ENCODE data around the gene PHACTR3. TPM values are rescaled to one million over a fixed set of nuclear protein-coding genes. Genes with fewer than 3 reads are reported as not detected.
"Not testable (repeated sequence)": the region's sequence is repeated elsewhere in the genome, so short reads cannot be mapped to it uniquely, and the experiment has no call there.

PHACTR3 gene
- total and polyA plus RNA-seq, 10 donors: 1.4 to 15.0 (median 8.6) TPM

DNA sequence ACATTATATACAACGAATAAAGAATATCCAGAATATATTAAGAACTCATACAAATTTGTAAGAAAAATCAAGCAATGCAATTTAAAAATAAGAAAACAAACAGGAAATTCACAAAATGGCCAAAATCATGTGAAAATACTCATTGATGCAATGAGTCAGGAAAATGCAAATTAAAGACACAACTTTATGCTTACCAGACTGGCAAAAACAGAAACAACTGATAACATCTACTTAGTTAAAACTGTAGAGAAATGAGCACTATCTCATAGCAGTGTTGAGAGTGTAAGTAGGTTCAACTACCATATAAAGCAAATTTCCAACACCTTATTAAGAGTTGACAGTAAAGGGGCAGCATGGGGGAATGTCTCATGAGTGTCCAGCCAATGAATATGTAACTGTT, 266.8 kb downstream of the PHACTR3 start:
- intact Hi-C loops (cut with DNase I; ENCODE audit: low total_unique reads): no loop called here
- H3K9me3 ChIP-seq: no peaks in the 10 kb centered on the region
- no peak overlapping the region for H3K27ac ChIP-seq
- TF ChIP-seq, protein P1, sequence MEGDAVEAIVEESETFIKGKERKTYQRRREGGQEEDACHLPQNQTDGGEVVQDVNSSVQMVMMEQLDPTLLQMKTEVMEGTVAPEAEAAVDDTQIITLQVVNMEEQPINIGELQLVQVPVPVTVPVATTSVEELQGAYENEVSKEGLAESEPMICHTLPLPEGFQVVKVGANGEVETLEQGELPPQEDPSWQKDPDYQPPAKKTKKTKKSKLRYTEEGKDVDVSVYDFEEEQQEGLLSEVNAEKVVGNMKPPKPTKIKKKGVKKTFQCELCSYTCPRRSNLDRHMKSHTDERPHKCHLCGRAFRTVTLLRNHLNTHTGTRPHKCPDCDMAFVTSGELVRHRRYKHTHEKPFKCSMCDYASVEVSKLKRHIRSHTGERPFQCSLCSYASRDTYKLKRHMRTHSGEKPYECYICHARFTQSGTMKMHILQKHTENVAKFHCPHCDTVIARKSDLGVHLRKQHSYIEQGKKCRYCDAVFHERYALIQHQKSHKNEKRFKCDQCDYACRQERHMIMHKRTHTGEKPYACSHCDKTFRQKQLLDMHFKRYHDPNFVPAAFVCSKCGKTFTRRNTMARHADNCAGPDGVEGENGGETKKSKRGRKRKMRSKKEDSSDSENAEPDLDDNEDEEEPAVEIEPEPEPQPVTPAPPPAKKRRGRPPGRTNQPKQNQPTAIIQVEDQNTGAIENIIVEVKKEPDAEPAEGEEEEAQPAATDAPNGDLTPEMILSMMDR (IDR thresholded peaks at IDR 0.05 in 8 of 11, conservative IDR thresholded peaks at IDR 0.05 in 3 of 11): no peak
- TF ChIP-seq POLR2AphosphoS5 (IDR thresholded peaks at IDR 0.05): no peak
- no peak for TF ChIP-seq POLR2A (IDR thresholded peaks at IDR 0.05)
- 48 to 74% (median 65%) methylated on average over 1 of the region's 1 CpG for WGBS, 5 donors
- DNase-seq: no peak
- no peaks in the 10 kb centered on the region for H3K27me3 ChIP-seq (replicated peaks in 1 of 7)
- no peaks in the 10 kb centered on the region for H3K4me1 ChIP-seq
- no peaks in the 10 kb centered on the region for H3K36me3 ChIP-seq
- no peak overlapping the region for H3K4me3 ChIP-seq

DNA sequence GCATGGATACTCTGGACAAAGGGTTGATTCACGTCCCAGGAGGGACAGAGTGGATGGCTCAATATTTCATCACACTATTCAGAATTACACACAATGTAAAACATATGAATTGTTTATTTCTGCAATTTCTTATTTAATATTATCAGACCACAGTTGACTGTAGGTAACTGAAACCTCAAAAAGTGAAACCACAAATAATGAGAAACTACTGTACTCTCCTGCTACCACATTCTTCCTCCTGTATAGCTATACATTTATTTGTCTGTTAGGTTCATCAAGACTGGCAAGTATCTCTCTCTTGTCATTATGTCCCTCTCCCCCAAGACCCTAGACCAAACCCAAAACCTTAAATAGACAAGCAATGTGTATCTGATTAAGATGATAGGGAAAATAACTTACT, 269.1 kb downstream of the PHACTR3 start:
- Histone ChIP-seq H3K27ac (no peak overlapping the region), H3K4me3 (no peak overlapping the region), H3K4me1 (no peaks in the 10 kb centered on the region), H3K27me3 (replicated peaks in 1 of 7) (no peaks in the 10 kb centered on the region), H3K36me3 (no peaks in the 10 kb centered on the region), H3K9me3 (no peaks in the 10 kb centered on the region)
- 46 to 88% (median 63%) methylated on average over 1 of the region's 1 CpG for WGBS, 5 donors
- intact Hi-C loops (cut with DNase I; ENCODE audit: low total_unique reads): no loop called here
- TF ChIP-seq, protein P1 (IDR thresholded peaks at IDR 0.05 in 8 of 11, conservative IDR thresholded peaks at IDR 0.05 in 3 of 11): no peak
- TF ChIP-seq POLR2AphosphoS5 (IDR thresholded peaks at IDR 0.05) (no peak), POLR2A (IDR thresholded peaks at IDR 0.05) (no peak)
- no peak for DNase-seq

DNA sequence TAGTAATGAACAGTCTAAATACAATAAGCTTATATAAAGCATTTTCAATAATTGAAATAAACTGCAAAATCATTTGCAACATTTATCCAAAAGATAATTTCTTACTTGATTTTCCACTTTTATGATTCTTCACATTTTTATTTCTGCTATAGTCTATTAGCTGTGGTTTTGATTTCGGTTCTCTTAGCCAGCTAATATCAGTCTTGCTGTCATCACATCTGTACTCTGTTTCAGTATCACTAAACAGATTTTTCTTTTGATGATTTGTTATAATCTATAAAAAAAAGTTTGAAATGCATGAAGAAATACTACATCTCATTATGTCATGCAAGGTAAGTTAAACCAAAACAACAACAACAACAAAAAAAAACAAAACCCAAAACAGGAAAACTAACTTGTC, 275.9 kb downstream of the PHACTR3 start:
- DNase-seq: no peak
- no peaks in the 10 kb centered on the region for H3K27me3 ChIP-seq (replicated peaks in 1 of 7)
- TF ChIP-seq, protein P1 (IDR thresholded peaks at IDR 0.05 in 8 of 11, conservative IDR thresholded peaks at IDR 0.05 in 3 of 11): no peak
- TF ChIP-seq POLR2A (IDR thresholded peaks at IDR 0.05) (no peak), POLR2AphosphoS5 (IDR thresholded peaks at IDR 0.05) (no peak)
- no peak overlapping the region for H3K4me3 ChIP-seq
- H3K9me3 ChIP-seq: no peaks in the 10 kb centered on the region
- H3K4me1 ChIP-seq: no peaks in the 10 kb centered on the region
- WGBS, 5 donors: 81 to 94% (median 83%) methylated on average over 1 of the region's 1 CpG
- no peak overlapping the region for H3K27ac ChIP-seq
- H3K36me3 ChIP-seq: peaks cover 0 to 9% (median 0%) of the 10 kb centered on the region in 6 donors
- intact Hi-C loops (cut with DNase I; ENCODE audit: low total_unique reads): no loop called here

DNA sequence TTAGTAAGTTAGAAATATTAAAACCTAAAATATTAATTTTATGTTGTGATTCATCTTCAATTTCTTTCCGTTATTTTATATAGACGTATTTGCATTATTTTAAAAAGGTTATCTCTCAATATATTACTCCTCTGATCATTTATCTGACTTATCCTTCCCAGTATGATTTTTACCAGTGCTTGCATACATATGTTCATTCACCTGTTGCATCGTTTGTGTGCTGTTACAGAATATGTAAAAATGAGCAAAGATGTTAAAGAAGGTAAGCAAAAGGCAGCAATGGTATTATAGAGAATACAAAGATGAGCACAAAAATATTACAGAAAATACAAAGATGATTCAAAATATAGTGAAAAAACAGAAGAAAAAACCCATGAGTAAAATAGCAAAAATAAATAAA, 280.2 kb downstream of the PHACTR3 start:
- no peak for DNase-seq
- Histone ChIP-seq H3K9me3 (peaks cover 0 to 3% (median 0%) of the 10 kb centered on the region in 8 donors), H3K27me3 (replicated peaks in 1 of 7) (no peaks in the 10 kb centered on the region), H3K4me1 (no peaks in the 10 kb centered on the region), H3K36me3 (peaks cover 0 to 9% (median 0%) of the 10 kb centered on the region in 6 donors), H3K4me3 (no peak overlapping the region), H3K27ac (no peak overlapping the region)
- no peak for TF ChIP-seq POLR2AphosphoS5 (IDR thresholded peaks at IDR 0.05)
- WGBS, 5 donors: 85 to 92% (median 91%) methylated on average over 3 of the region's 3 CpGs
- intact Hi-C loops (cut with DNase I; ENCODE audit: low total_unique reads): no loop called here

DNA sequence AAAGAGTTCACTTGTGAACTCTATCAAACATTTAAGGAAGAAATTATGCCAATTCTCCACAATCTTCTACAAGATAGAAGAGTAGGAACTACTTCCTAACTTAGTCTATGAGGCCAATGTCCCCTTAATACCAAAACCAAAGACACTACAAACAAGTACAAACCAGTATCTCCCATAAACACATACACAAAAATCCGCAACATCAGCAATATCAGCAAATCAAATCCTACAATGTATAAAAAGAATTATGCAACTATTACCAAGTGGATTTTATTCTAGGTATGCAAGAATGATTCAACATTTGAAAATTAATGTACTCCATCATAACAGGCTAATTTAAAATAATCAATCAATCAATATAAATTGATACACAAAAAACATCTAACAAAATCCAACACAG, 283.7 kb downstream of the PHACTR3 start:
- DNase-seq: no peak
- H3K9me3 ChIP-seq: peaks cover 0 to 3% (median 0%) of the 10 kb centered on the region in 8 donors
- peaks cover 0 to 15% (median 0%) of the 10 kb centered on the region in 6 donors for H3K4me1 ChIP-seq
- intact Hi-C loops (cut with DNase I; ENCODE audit: low total_unique reads): no loop called here
- TF ChIP-seq POLR2A (IDR thresholded peaks at IDR 0.05): no peak
- no peaks in the 10 kb centered on the region for H3K27me3 ChIP-seq (replicated peaks in 1 of 7)
- no peaks in the 10 kb centered on the region for H3K36me3 ChIP-seq
- WGBS, 5 donors: 93 to 100% (median 98%) methylated on average over 1 of the region's 1 CpG
- H3K4me3 ChIP-seq: no peak overlapping the region
- no peak overlapping the region for H3K27ac ChIP-seq

DNA sequence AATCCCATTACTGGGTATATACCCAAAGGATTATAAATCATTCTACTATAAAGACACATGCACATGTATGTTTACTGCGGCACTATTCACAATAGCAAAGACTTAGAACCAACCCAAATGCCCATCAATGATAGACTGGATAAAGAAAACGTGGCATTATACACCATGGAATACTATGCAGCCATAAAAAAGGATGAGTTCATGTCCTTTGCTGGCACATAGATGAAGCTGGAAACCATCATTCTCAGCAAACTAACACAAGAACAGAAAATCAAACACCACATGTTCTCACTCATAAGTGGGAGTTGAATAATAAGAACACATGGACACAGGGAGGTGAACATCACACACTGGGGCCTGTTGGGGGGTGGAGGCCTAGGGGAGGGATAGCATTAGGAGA, 285.7 kb downstream of the PHACTR3 start:
- 79 to 85% (median 82%) methylated on average over 2 of the region's 2 CpGs for WGBS, 5 donors
- peaks cover 0 to 15% (median 0%) of the 10 kb centered on the region in 6 donors for H3K4me1 ChIP-seq
- H3K27ac ChIP-seq; intact Hi-C loops (cut with DNase I; ENCODE audit: low total_unique reads); H3K9me3 ChIP-seq; DNase-seq; H3K4me3 ChIP-seq; H3K27me3 ChIP-seq (replicated peaks in 1 of 7); H3K36me3 ChIP-seq: not testable (repeated sequence)

Measured in spleen (tissue), 11 donors.